Endothelial cell of umbilical vein (primary cell): Measurements from ENCODE around the gene LYZL4. TPM values are rescaled to one million over a fixed set of nuclear protein-coding genes. Genes with fewer than 3 reads are reported as not detected.

ENCODE experiments used
- BruUV-seq: library from RNA; stranded (reverse); fragments of 400-500 nt; replicated peaks from 2 replicates; lab custom pipeline; 2021; lab: Mats Ljungman, UMichigan
- CTCF ChIA-PET: fragments of 300-600, 350-600 bp; sonication (Branson Sonifier 250); formaldehyde crosslinking; loops from one replicate; lab custom pipeline; 2021; ENCODE audit warnings: antibody characterized with exemption, inconsistent platforms; lab: Charles Lee
- POLR2A ChIA-PET: fragments of 300-600, 350-600 bp; sonication (Branson Sonifier 250); formaldehyde crosslinking; loops from one replicate; lab custom pipeline; 2021; ENCODE audit warnings: antibody characterized with exemption, inconsistent platforms; lab: Charles Lee
- DNase-seq: peaks from one replicate; pipeline ENCODE4 v3.0.0-alpha.2; 2011; ENCODE audit warnings: low read depth, low spot score
- FAIRE-seq: peaks from 2 replicates; lab custom pipeline; 2011; peaks lifted over from hg19 to GRCh38; lab: Jason Lieb, UNC
- H2AFZ ChIP-seq: 2 replicates; pipeline ENCODE4 v1.6.0; 2012; ENCODE audit warnings: low read depth, low read length, control low read depth, inconsistent platforms
- H3K27ac ChIP-seq: 2 replicates; pipeline ENCODE4 v1.5.1; 2011; ENCODE audit warnings: low read depth, mild to moderate bottlenecking, control low read depth, low read length, moderate library complexity; ENCODE audit not compliant: insufficient read depth
- H3K27me3 ChIP-seq, 2 experiments: 2 replicates each; pipeline versions ENCODE4 v1.6.0 to v1.6.1; 2011; ENCODE audit warnings: low read length in 2 of 2, mixed read lengths in 1 of 2; ENCODE audit not compliant: control insufficient read depth in 2 of 2, insufficient read depth in 2 of 2
- H3K36me3 ChIP-seq, 2 experiments: 2 replicates in 1 of 2; 3 replicates in 1 of 2; pipeline ENCODE4 v1.5.1; 2011; ENCODE audit warnings: low read length in 2 of 2, mild to moderate bottlenecking in 1 of 2, moderate library complexity in 1 of 2; ENCODE audit not compliant: control insufficient read depth in 2 of 2, insufficient read depth in 2 of 2; ENCODE audit errors: extremely low read depth in 1 of 2
- H3K4me1 ChIP-seq: 3 replicates; pipeline ENCODE4 v1.5.1; 2011; ENCODE audit warnings: mild to moderate bottlenecking, low read length; ENCODE audit not compliant: control insufficient read depth, insufficient read depth; ENCODE audit errors: extremely low read depth
- H3K4me2 ChIP-seq: 2 replicates; pipeline ENCODE4 v1.6.1; 2011; ENCODE audit warnings: low read length, control low read depth, mixed read lengths; ENCODE audit not compliant: insufficient read depth
- H3K4me3 ChIP-seq, 3 experiments: fragments of 200-600 bp in 1 of 3; sonication (generic), shearing (Covaris generic) in 1 of 3; replicated peaks in 1 of 3; 2 replicates each; pipeline ENCODE4 v1.5.1; 2011 to 2016; ENCODE audit warnings: control low read depth in 3 of 3, low read length in 3 of 3, mild to moderate bottlenecking in 2 of 3, inconsistent platforms in 1 of 3, low read depth in 1 of 3, moderate library complexity in 1 of 3; ENCODE audit not compliant: insufficient read depth in 1 of 3
- H3K79me2 ChIP-seq: 2 replicates; pipeline ENCODE4 v1.6.0; 2012; ENCODE audit warnings: low read length, inconsistent platforms; ENCODE audit not compliant: control insufficient read depth, insufficient read depth
- H3K9ac ChIP-seq: replicated peaks from 2 replicates; pipeline ENCODE3; 2011; ENCODE audit warnings: low read length, control low read depth; ENCODE audit not compliant: insufficient read depth; ENCODE audit errors: extremely low read depth
- H3K9me1 ChIP-seq: replicated peaks from 3 replicates; pipeline ENCODE4 v1.6.0; 2011; ENCODE audit warnings: mild to moderate bottlenecking, low read length; ENCODE audit not compliant: control insufficient read depth, insufficient read depth; ENCODE audit errors: extremely low read depth
- H3K9me3 ChIP-seq: replicated peaks from 2 replicates; pipeline ENCODE4 v1.5.1; 2012; ENCODE audit warnings: low read length, inconsistent platforms; ENCODE audit not compliant: control insufficient read depth, insufficient read depth
- H4K20me1 ChIP-seq: replicated peaks from 2 replicates; pipeline ENCODE3; 2011; ENCODE audit warnings: mild to moderate bottlenecking, low read length; ENCODE audit not compliant: control insufficient read depth, insufficient read depth; ENCODE audit errors: extremely low read depth
- EZH2 ChIP-seq: IDR thresholded peaks from 2 replicates; pipeline ENCODE4 v1.6.1; 2012; ENCODE audit warnings: borderline replicate concordance, low read depth, mild to moderate bottlenecking, moderate library complexity, low read length, inconsistent platforms; ENCODE audit not compliant: severe bottlenecking
- FOS ChIP-seq: IDR thresholded peaks from 2 replicates; pipeline ENCODE4 v1.6.1; 2011; ENCODE audit warnings: mild to moderate bottlenecking, low read length, moderate library complexity, borderline replicate concordance; ENCODE audit not compliant: insufficient read depth
- GATA2 ChIP-seq: IDR thresholded peaks from 2 replicates; pipeline ENCODE4 v1.7.0; 2011; ENCODE audit warnings: low read depth, mild to moderate bottlenecking, moderate library complexity, mixed read lengths, low read length; ENCODE audit not compliant: insufficient read length, insufficient read depth
- JUN ChIP-seq: IDR thresholded peaks from 2 replicates; pipeline ENCODE4 v1.6.1; 2011; ENCODE audit warnings: borderline replicate concordance, low read depth; ENCODE audit not compliant: insufficient read length, insufficient read depth
- MYC ChIP-seq: IDR thresholded peaks from one replicate; pipeline ENCODE4 v1.6.1; 2011; ENCODE audit warnings: mild to moderate bottlenecking, low read depth, low read length
- POLR2A ChIP-seq: IDR thresholded peaks from 2 replicates; pipeline ENCODE4 v1.6.1; 2012; ENCODE audit warnings: low read depth, mild to moderate bottlenecking, control low read depth, low read length
- POLR2AphosphoS5 ChIP-seq: IDR thresholded peaks from 2 replicates; pipeline ENCODE4 v1.6.1; 2012; ENCODE audit warnings: low read depth, mild to moderate bottlenecking, control low read depth, low read length, moderate library complexity; ENCODE audit not compliant: insufficient read depth
- dilution Hi-C: fragments of 300-500 bp; cut with MboI; formaldehyde crosslinking; loops from one replicate; pipeline ENCODE4 v1.15.0; 2019; ENCODE audit warnings: low sequenced_read_pairs; ENCODE audit not compliant: extremely low pct_ligation_motif_present
- intact Hi-C: fragments of 100-400 bp; cut with micrococcal nuclease; formaldehyde crosslinking; loops from one replicate; pipeline ENCODE4 v1.10.0; 2022
- polyA plus RNA-seq, 4 experiments: library from polyadenylated mRNA; depleted of rRNA in 3 of 4; stranded (reverse) in 3 of 4; unstranded in 1 of 4; fragments of >200 nt; gene quantifications; 2 replicates each; pipeline versions ENCODE4 v1.2.1 to v1.2.3, GENCODE V29; 2011 to 2012; ENCODE audit warnings: missing spikeins in 1 of 4
- total RNA-seq: library from RNA; stranded (reverse); gene quantifications from 2 replicates; pipeline ENCODE4 v1.2.3, GENCODE V29; 2021
- TF ChIP-seq, protein P1 (sequence below): IDR thresholded peaks from 2 replicates; pipeline ENCODE4 v1.6.1; 2011; ENCODE audit not compliant: insufficient read depth, insufficient read length
- TF ChIP-seq, protein P2 (sequence below), 2 donors: IDR thresholded peaks; 1 replicate in 1 of 2; 2 replicates in 1 of 2; pipeline ENCODE4 v1.5.1; 2011; ENCODE audit warnings: low read length in 2 of 2, mild to moderate bottlenecking in 2 of 2, moderate library complexity in 2 of 2, control low read depth in 1 of 2, inconsistent platforms in 1 of 2, low read depth in 1 of 2; ENCODE audit not compliant: insufficient read depth in 1 of 2; ENCODE audit errors: extremely low read depth in 1 of 2

LYZL4 gene
- total and polyA plus RNA-seq, 2 donors (not counting 3 experiments of a cell fraction or from before 2014, with no cell fraction given) = 0.41 TPM; not detected in 1

DNA sequence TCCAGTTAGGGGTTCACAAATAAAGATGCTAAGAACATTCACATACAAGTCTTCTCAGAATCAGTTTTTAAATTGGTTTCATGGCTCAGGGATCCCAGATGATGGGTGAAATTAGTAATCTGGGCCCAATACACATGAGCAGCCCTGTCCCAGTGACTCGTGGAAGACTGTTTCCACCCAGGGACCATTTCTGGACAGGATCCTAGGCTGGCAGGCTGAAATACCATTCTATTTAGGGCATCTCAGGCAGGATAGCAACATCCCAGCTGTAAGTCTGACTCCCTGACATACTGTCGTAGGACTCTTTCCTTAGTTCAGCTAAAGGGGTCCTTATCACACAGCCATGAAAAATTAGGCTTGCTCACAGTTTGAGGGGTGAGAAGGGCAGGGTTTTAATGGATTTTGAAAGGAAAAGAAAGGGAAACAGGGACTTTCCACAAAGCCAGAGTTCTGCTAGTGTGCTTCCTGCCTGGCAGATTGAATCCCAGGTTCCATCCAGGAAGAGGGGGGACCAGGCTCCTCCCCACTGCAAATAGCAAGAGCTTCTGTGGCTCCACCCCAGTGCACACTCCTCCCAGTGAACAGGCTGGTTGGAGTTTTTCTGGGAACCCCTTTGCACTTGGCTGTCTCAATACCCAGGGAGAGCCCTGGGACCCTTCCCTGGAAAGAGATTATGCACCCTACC, 41.3 kb upstream of the LYZL4 start:
- DNase-seq = peak; percentile 81
- dilution Hi-C loops (no loop called here), intact Hi-C loops (no loop called here)
- peaks cover 12% of the 10 kb centered on the region for H3K4me1 ChIP-seq
- TF ChIP-seq POLR2AphosphoS5 = no peak
- no peak for TF ChIP-seq POLR2A
- TF ChIP-seq JUN = no peak
- TF ChIP-seq, protein P1, sequence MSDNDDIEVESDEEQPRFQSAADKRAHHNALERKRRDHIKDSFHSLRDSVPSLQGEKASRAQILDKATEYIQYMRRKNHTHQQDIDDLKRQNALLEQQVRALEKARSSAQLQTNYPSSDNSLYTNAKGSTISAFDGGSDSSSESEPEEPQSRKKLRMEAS = no peak
- TF ChIP-seq MYC = no peak
- TF ChIP-seq, protein P2, sequence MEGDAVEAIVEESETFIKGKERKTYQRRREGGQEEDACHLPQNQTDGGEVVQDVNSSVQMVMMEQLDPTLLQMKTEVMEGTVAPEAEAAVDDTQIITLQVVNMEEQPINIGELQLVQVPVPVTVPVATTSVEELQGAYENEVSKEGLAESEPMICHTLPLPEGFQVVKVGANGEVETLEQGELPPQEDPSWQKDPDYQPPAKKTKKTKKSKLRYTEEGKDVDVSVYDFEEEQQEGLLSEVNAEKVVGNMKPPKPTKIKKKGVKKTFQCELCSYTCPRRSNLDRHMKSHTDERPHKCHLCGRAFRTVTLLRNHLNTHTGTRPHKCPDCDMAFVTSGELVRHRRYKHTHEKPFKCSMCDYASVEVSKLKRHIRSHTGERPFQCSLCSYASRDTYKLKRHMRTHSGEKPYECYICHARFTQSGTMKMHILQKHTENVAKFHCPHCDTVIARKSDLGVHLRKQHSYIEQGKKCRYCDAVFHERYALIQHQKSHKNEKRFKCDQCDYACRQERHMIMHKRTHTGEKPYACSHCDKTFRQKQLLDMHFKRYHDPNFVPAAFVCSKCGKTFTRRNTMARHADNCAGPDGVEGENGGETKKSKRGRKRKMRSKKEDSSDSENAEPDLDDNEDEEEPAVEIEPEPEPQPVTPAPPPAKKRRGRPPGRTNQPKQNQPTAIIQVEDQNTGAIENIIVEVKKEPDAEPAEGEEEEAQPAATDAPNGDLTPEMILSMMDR (IDR thresholded peaks at IDR 0.05; ENCODE audit: extremely low read depth in 1 of 2, insufficient read depth in 1 of 2, low read depth in 1 of 2, low read length in 2 of 2) = no peak
- TF ChIP-seq GATA2 = no peak
- no peak for TF ChIP-seq FOS
- TF ChIP-seq EZH2 = no peak
- peak overlapping the region; percentile 19 for H3K9ac ChIP-seq
- H3K9me1 ChIP-seq = no peaks in the 10 kb centered on the region
- no peak overlapping the region for H3K4me2 ChIP-seq
- no peaks in the 10 kb centered on the region for H3K79me2 ChIP-seq
- no peak overlapping the region for H3K4me3 ChIP-seq
- no peaks in the 10 kb centered on the region for H4K20me1 ChIP-seq
- POLR2A ChIA-PET = no interaction called here
- H3K9me3 ChIP-seq = no peaks in the 10 kb centered on the region
- CTCF ChIA-PET = interaction anchor here (1.7 kb wide), 1 partner anchor 97 kb away, joined by 3 read pairs; no protein-coding TSS in a partner anchor
- BruUV-seq = no TSS peak
- no peaks in the 10 kb centered on the region for H3K27me3 ChIP-seq
- peak overlapping the region; percentile 76 for H3K27ac ChIP-seq
- no peaks in the 10 kb centered on the region for H3K36me3 ChIP-seq
- FAIRE-seq = peak; percentile 77
- H2AFZ ChIP-seq = peak overlapping the region; percentile 69
